ENCODE data around the gene RGCC. TPM values are rescaled to one million over a fixed set of nuclear protein-coding genes. Genes with fewer than 3 reads are reported as not detected.

Gene RGCC
- total and polyA plus RNA-seq, 2 of the 4 experiments (the other 2 are of a cell fraction) = 7.5 to 7.6 TPM

DNA sequence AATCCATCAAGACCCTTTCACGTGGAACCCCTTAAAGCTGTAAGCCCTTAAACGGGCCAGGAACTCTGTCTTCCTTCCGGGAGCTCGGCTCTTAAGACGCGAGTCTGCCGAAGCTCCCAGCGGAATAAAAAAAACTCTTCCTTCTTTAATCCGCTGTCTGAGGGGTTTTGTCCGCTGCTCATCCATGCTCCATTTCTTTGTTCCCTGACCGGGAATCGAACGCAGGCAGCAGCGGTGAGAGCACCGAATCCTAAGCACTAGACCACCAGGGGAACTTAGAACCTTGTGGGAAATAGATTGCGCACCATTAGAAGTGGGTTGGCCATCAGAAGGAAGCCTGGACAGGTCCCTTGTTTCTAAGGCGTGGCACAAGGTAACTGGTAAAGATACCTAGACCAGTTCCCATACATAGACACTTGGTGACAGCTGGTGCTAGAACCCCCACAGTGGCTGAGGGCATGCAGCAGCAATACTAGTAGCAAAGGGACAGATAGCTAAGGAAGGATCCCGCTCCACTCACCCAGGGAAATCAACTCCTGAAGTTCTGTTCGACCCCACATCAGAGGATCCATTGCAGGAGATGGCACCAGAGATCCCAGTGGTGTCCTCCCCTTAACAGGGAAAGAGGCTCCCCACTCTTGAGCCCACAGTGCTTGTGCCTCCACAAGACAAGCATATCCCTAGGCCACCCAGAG is 1.5 kb upstream of the RGCC start:
- Histone ChIP-seq H3K4me2 (ENCODE audit: low read depth, low read length) (no peak overlapping the region), H2AK9ac (replicated peaks; ENCODE audit: low read depth, low read length, poor library complexity) (no peak overlapping the region), H2BK120ac (ENCODE audit: low read depth, low read length) (no peak overlapping the region), H3K27me3 (ENCODE audit: control insufficient read depth, insufficient read depth, low read length) (peaks cover 10% of the 10 kb centered on the region), H3K9me3 (ENCODE audit: control insufficient read depth, insufficient read depth, low read length) (no peaks in the 10 kb centered on the region), H3K4ac (ENCODE audit: low read depth, low read length) (no peak overlapping the region), H3K4me3 (ENCODE audit: insufficient read depth, low read depth, low read length) (no peak overlapping the region), H3K36me3 (ENCODE audit: control insufficient read depth, insufficient read depth, low read length) (peaks cover 21% of the 10 kb centered on the region), H2BK20ac (ENCODE audit: low read depth, low read length) (no peak overlapping the region), H4K5ac (ENCODE audit: low read depth, low read length) (no peak overlapping the region), H3K9me1 (ENCODE audit: insufficient read depth, low read length) (no peaks in the 10 kb centered on the region), H2AFZ (replicated peaks; ENCODE audit: low read length, poor library complexity) (no peak overlapping the region), H4K20me1 (ENCODE audit: insufficient read depth, low read length) (peaks cover 23% of the 10 kb centered on the region), H3K14ac (replicated peaks; ENCODE audit: low read depth, low read length) (no peak overlapping the region), H3K56ac (ENCODE audit: extremely low read depth, insufficient read depth, low read length) (no peak overlapping the region), H4K91ac (ENCODE audit: insufficient read depth, low read depth, low read length) (no peak overlapping the region), H2BK15ac (ENCODE audit: low read depth, low read length) (no peak overlapping the region), H3K27ac (ENCODE audit: insufficient read depth, low read length) (no peak overlapping the region), H3K18ac (ENCODE audit: low read depth, low read length) (no peak overlapping the region), H3K23ac (ENCODE audit: low read depth, low read length) (no peak overlapping the region), H3K9ac (ENCODE audit: low read depth, low read length) (no peak overlapping the region), H2AK5ac (ENCODE audit: low read depth, low read length) (no peak overlapping the region; the same call in 1 of the 2 replicates), H3K79me1 (ENCODE audit: low read depth in 1 of 2, low read length in 2 of 2) (peaks cover 11 to 24% of the 10 kb centered on the region in 2 experiments), H2BK5ac (ENCODE audit: low read depth, low read length, poor library complexity, severe bottlenecking) (no peak overlapping the region), H3K4me1 (ENCODE audit: control insufficient read depth, insufficient read depth, low read length) (peaks cover 5% of the 10 kb centered on the region; the same call in 1 of the 2 replicates), H4K8ac (ENCODE audit: low read depth in 2 of 2, low read length in 2 of 2) (no peak overlapping the region)
- WGBS, 2 experiments (ENCODE audit: extremely low coverage in 2 of 2, insufficient read length in 1 of 2) = 83% methylated on average over 6 of the region's 19 CpGs; no CpG with 5 or more reads in 1 of the 2 experiments
- intact Hi-C loops (cut with micrococcal nuclease) (loop anchor here (5.0 kb wide), 1 partner anchor 656 kb away; no protein-coding TSS in a partner anchor), dilution Hi-C loops (cut with HindIII; ENCODE audit: low sequenced_read_pairs, unreplicated experiment) (no loop called here), in situ Hi-C loops (cut with MboI; ENCODE audit: low sequenced_read_pairs) (loop anchor here (25.0 kb wide), 1 partner anchor 181 kb away; no protein-coding TSS in a partner anchor)
- no peak for DNase-seq
- BruUV-seq (replicated peaks) = no TSS peak
- ChIA-PET CTCF (no interaction called here), POLR2A (ENCODE audit: unreplicated experiment) (no interaction called here)
- no peak for ATAC-seq (ENCODE audit: low read depth)
- TF ChIP-seq, protein P1, sequence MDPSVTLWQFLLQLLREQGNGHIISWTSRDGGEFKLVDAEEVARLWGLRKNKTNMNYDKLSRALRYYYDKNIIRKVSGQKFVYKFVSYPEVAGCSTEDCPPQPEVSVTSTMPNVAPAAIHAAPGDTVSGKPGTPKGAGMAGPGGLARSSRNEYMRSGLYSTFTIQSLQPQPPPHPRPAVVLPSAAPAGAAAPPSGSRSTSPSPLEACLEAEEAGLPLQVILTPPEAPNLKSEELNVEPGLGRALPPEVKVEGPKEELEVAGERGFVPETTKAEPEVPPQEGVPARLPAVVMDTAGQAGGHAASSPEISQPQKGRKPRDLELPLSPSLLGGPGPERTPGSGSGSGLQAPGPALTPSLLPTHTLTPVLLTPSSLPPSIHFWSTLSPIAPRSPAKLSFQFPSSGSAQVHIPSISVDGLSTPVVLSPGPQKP (IDR thresholded peaks at IDR 0.05; ENCODE audit: borderline replicate concordance, low read depth, low read length) = no peak
- no peak for TF ChIP-seq MAFK (IDR thresholded peaks at IDR 0.05; ENCODE audit: low read depth, low read length)
- no peak for TF ChIP-seq USF2 (IDR thresholded peaks at IDR 0.05; ENCODE audit: low read depth, low read length)
- TF ChIP-seq MXI1 (IDR thresholded peaks at IDR 0.05; ENCODE audit: borderline replicate concordance, low read depth, low read length) = no peak
- no peak for TF ChIP-seq NFE2L2 (IDR thresholded peaks at IDR 0.05; ENCODE audit: low read depth, low read length)
- no peak for TF ChIP-seq RCOR1 (IDR thresholded peaks at IDR 0.05; ENCODE audit: insufficient replicate concordance, low read length)
- no peak for TF ChIP-seq RFX5 (IDR thresholded peaks at IDR 0.05; ENCODE audit: low read depth, low read length)
- no peak for TF ChIP-seq POLR2A (IDR thresholded peaks at IDR 0.05; ENCODE audit: low read depth, low read length)
- TF ChIP-seq CTCF (conservative IDR thresholded peaks at IDR 0.05; ENCODE audit: low read depth, low read length) = no peak
- TF ChIP-seq FOS (IDR thresholded peaks at IDR 0.05; ENCODE audit: low read depth, low read length) = no peak
